Upper lobe of left lung (tissue), 6 donors: Measurements from ENCODE around the gene RTTN. TPM values are rescaled to one million over a fixed set of nuclear protein-coding genes. Genes with fewer than 3 reads are reported as not detected.
A peak's percentile ranks its signal among the peaks of the same experiment; 100 is the strongest.

Experiments used
- ATAC-seq, 2 donors: fragments of 200-7000 bp; cut with Tn5 transposase; one replicate each; pipeline ENCODE4 v1.9.1; 2022; ENCODE audit warnings: mild to moderate bottlenecking in 2 of 2, moderate library complexity in 2 of 2; ENCODE audit not compliant: low FRiP score in 2 of 2
- DNase-seq, 2 donors: peaks; one replicate each; pipeline ENCODE4 v3.0.0-alpha.2; 2019 to 2020
- H3K27ac ChIP-seq, 4 donors: fragments of 200-600 bp; sonication (generic); one replicate each; pipeline ENCODE4 v1.5.1; 2016 to 2019
- H3K27me3 ChIP-seq, 4 donors: fragments of 200-600 bp; sonication (generic); one replicate each; pipeline ENCODE4 v1.5.1; 2017 to 2019
- H3K36me3 ChIP-seq, 4 donors: fragments of 200-600 bp; sonication (generic); one replicate each; pipeline ENCODE4 v1.5.1; 2016 to 2019
- H3K4me1 ChIP-seq, 4 donors: fragments of 200-600 bp; sonication (generic); one replicate each; pipeline ENCODE4 v1.5.1; 2018 to 2019
- H3K4me3 ChIP-seq, 4 donors: fragments of 200-600 bp; sonication (generic); one replicate each; pipeline ENCODE4 v1.5.1; 2017 to 2019; ENCODE audit warnings: mild to moderate bottlenecking in 2 of 4, moderate library complexity in 1 of 4
- H3K9me3 ChIP-seq, 4 donors: fragments of 200-600 bp; sonication (generic); one replicate each; pipeline ENCODE4 v1.5.1; 2018 to 2019
- EP300 ChIP-seq, 4 donors: sonication (generic); formaldehyde crosslinking; IDR thresholded peaks; one replicate each; pipeline ENCODE4 v1.5.1; 2017; ENCODE audit warnings: antibody characterized with exemption in 4 of 4, control low read depth in 2 of 4
- POLR2A ChIP-seq, 4 donors: fragments of 450-650 bp; IDR thresholded peaks; one replicate each; pipeline ENCODE4 v1.5.1; 2016 to 2017; ENCODE audit warnings: antibody characterized with exemption in 4 of 4, mild to moderate bottlenecking in 2 of 4
- POLR2AphosphoS5 ChIP-seq, 2 donors: sonication (generic); formaldehyde crosslinking; IDR thresholded peaks; one replicate each; pipeline ENCODE4 v1.5.1; 2017; ENCODE audit warnings: antibody characterized with exemption in 2 of 2
- whole genome bisulfite sequencing, 2 donors: methylation state at CpG; one replicate each; pipeline ENCODE4 v1.1.5; 2017 to 2018; 5-methylcytosine and 5-hydroxymethylcytosine counted together
- total RNA-seq, 6 donors: library from RNA; depleted of rRNA in 4 of 6; stranded (reverse); fragments of >200 nt in 4 of 6; gene quantifications; one replicate each; pipeline versions ENCODE4 v1.1.0 to v1.2.1, GENCODE V29; 2016 to 2021
- TF ChIP-seq, protein P1 (sequence below), 6 experiments: fragments of 450-650 bp in 4 of 6; fragments of 200-600 bp in 2 of 6; sonication (generic) in 2 of 6; IDR thresholded peaks; one replicate each; pipeline ENCODE4 v1.5.1; 2016 to 2019; ENCODE audit warnings: antibody characterized with exemption in 6 of 6
- donor health status: DM: no; HTN: no; CAD: no; lungs with moderate emphysema.
- donor health status: DM: no; HTN: yes; CAD: no; lungs with severe emphysema.

Gene RTTN
- total RNA-seq, 6 donors from 2014 or later: 8.3 to 32.9 (median 12.5) TPM

DNA sequence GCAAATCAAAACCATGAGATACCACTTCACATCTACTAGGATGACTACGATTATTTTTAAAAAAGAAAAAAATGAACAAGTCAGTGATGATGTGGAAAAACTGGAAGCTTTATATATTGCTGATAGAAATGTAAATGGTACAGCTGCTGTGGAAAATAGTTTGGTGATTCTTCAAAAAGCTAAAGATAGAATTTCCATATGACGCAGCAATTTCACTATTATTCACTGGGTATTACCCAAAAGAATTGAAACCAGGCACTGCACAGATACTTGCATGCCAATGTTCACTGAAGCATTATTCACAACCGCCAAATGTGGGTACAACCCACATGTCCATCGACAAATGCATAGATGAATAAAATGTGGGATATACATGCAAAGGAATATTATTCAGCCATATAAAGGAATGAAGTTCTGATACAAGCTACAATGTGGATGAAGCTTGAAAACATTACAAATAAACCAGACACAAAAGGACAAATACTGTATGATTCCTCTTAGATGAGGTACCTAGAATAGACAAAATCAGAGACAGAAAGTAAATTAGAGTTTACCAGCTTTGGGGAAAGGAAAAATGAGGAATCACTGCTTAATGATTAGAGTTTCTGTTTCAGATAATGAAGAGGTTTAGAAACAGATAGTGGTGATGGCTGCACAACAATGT is 11.1 kb downstream of the RTTN start:
- no peaks in the 10 kb centered on the region for H3K27me3 ChIP-seq
- H3K36me3 ChIP-seq: peaks cover 0 to 59% (median 6%) of the 10 kb centered on the region in 4 donors
- TF ChIP-seq POLR2A (IDR thresholded peaks at IDR 0.05) (no peak), POLR2AphosphoS5 (IDR thresholded peaks at IDR 0.05) (no peak), EP300 (IDR thresholded peaks at IDR 0.05) (no peak)
- TF ChIP-seq, protein P1, sequence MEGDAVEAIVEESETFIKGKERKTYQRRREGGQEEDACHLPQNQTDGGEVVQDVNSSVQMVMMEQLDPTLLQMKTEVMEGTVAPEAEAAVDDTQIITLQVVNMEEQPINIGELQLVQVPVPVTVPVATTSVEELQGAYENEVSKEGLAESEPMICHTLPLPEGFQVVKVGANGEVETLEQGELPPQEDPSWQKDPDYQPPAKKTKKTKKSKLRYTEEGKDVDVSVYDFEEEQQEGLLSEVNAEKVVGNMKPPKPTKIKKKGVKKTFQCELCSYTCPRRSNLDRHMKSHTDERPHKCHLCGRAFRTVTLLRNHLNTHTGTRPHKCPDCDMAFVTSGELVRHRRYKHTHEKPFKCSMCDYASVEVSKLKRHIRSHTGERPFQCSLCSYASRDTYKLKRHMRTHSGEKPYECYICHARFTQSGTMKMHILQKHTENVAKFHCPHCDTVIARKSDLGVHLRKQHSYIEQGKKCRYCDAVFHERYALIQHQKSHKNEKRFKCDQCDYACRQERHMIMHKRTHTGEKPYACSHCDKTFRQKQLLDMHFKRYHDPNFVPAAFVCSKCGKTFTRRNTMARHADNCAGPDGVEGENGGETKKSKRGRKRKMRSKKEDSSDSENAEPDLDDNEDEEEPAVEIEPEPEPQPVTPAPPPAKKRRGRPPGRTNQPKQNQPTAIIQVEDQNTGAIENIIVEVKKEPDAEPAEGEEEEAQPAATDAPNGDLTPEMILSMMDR (IDR thresholded peaks at IDR 0.05): no peak
- no peak overlapping the region for H3K27ac ChIP-seq
- no peaks in the 10 kb centered on the region for H3K9me3 ChIP-seq
- H3K4me1 ChIP-seq: peaks cover 0 to 6% (median 0%) of the 10 kb centered on the region in 4 donors
- no peak for ATAC-seq
- no peak overlapping the region for H3K4me3 ChIP-seq
- 80 to 91% methylated on average over 4 of the region's 4 CpGs for WGBS, 2 donors
- no peak for DNase-seq

DNA sequence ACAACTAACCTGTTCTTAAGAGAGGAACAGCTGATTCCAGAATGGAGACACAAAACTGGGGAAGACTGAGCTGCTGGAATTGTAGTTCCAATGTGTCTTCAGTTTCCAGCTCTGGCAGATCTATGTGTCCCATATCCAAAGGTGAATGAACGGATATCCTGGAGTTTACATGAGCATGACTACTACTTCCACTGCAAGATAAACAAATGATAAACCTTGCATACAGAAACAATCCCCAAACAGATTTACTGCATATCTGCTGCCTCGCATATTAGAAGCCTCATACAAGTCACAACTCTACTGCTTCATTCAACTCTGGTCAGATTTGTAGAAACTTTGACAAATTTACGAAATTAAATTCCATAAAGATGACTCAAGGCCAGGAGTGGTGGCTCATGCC is 15.0 kb downstream of the RTTN start:
- TF ChIP-seq POLR2A (IDR thresholded peaks at IDR 0.05): no peak
- TF ChIP-seq POLR2AphosphoS5 (IDR thresholded peaks at IDR 0.05): no peak
- TF ChIP-seq EP300 (IDR thresholded peaks at IDR 0.05): peak in 1 of 4 donors; percentile 41
- DNase-seq (no peak), ATAC-seq (no peak)
- H3K4me3 ChIP-seq: no peak overlapping the region
- H3K4me1 ChIP-seq: peaks cover 0 to 6% (median 0%) of the 10 kb centered on the region in 4 donors
- H3K27ac ChIP-seq: no peak overlapping the region
- 60 to 71% methylated on average over 3 of the region's 3 CpGs for WGBS, 2 donors
- H3K27me3 ChIP-seq: no peaks in the 10 kb centered on the region
- H3K36me3 ChIP-seq: peaks cover 0 to 47% (median 4%) of the 10 kb centered on the region in 4 donors
- no peaks in the 10 kb centered on the region for H3K9me3 ChIP-seq

DNA sequence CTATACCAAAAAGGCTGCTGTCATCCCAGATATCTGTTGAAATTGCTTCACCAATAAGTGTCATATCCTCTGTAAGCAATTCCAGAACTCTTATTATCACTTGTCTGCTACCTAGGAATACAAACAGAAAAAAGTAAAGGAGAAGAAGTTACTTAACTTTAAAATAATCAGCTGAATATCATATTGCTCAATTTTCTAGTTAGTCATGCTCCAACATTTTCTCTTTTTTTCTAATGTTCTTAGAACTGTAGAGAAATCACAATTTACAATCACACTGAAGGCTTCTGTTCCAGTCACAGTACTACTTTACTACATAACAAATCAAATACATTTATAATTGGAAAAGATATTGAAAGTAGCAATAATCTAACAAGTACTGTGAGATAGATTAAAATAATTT is 17.4 kb downstream of the RTTN start:
- H3K9me3 ChIP-seq: no peaks in the 10 kb centered on the region
- no peak overlapping the region for H3K4me3 ChIP-seq
- H3K27ac ChIP-seq: no peak overlapping the region
- no peaks in the 10 kb centered on the region for H3K27me3 ChIP-seq
- peaks cover 0 to 33% (median 4%) of the 10 kb centered on the region in 4 donors for H3K36me3 ChIP-seq
- ATAC-seq: no peak
- H3K4me1 ChIP-seq: peaks cover 0 to 6% (median 0%) of the 10 kb centered on the region in 4 donors
- no peak for DNase-seq
- TF ChIP-seq POLR2A (IDR thresholded peaks at IDR 0.05) (no peak), POLR2AphosphoS5 (IDR thresholded peaks at IDR 0.05) (no peak), EP300 (IDR thresholded peaks at IDR 0.05) (no peak)
- TF ChIP-seq, protein P1 (IDR thresholded peaks at IDR 0.05): no peak

DNA sequence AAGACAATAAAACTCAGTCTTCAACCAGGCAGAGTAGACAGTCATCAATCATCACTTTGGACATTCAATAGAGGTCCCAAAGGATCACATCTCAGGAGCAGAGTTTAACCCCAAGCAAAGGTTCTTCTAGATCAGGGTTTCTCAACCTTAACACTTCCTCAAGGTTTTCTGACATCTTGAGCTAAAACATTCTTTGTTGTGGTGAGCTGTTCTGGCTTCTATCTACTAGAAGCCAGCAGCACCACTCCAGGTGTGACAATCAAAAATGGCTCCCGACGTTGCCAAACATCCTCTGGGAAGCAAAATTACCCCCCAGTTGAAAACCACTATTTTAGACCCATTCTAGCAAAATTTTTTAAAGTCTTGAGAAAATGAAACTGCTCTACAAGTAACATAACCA is 22.0 kb downstream of the RTTN start:
- Histone ChIP-seq H3K27ac (no peak overlapping the region), H3K4me3 (no peak overlapping the region), H3K27me3 (no peaks in the 10 kb centered on the region), H3K4me1 (no peaks in the 10 kb centered on the region), H3K9me3 (no peaks in the 10 kb centered on the region), H3K36me3 (peaks cover 0 to 15% (median 4%) of the 10 kb centered on the region in 4 donors)
- WGBS, 2 donors: 95% methylated on average over 2 of the region's 2 CpGs
- TF ChIP-seq EP300 (IDR thresholded peaks at IDR 0.05): no peak
- TF ChIP-seq POLR2AphosphoS5 (IDR thresholded peaks at IDR 0.05): no peak
- TF ChIP-seq, protein P1 (IDR thresholded peaks at IDR 0.05): no peak
- no peak for TF ChIP-seq POLR2A (IDR thresholded peaks at IDR 0.05)
- ATAC-seq: no peak
- DNase-seq: no peak

DNA sequence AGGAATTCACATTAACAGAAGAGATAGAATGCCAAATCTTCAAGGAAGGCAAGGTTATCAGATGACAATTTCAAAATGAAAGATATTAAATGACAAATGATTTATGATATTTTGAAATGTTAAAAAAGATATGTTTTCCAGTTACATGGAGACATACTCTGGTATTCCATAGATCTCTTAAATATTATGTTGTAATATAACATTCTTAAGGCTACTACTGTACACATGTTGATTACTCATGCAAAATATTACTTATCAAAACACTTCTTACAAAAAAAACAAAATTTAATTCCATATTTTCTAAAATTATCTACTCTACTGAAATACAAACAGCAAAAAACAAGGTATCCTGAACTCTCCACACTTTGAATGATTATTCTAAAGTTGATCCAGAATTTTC is 22.9 kb downstream of the RTTN start:
- no peak for ATAC-seq
- Histone ChIP-seq H3K9me3 (no peaks in the 10 kb centered on the region), H3K27ac (no peak overlapping the region)

More for the DNA sequence above, 22.9 kb downstream of the RTTN start:
- H3K4me1 ChIP-seq: no peaks in the 10 kb centered on the region
- TF ChIP-seq POLR2AphosphoS5 (IDR thresholded peaks at IDR 0.05): no peak
- no peak for TF ChIP-seq POLR2A (IDR thresholded peaks at IDR 0.05)
- TF ChIP-seq EP300 (IDR thresholded peaks at IDR 0.05): no peak
- TF ChIP-seq, protein P1 (IDR thresholded peaks at IDR 0.05): no peak
- no peaks in the 10 kb centered on the region for H3K27me3 ChIP-seq
- no peak for DNase-seq
- H3K4me3 ChIP-seq: no peak overlapping the region
- H3K36me3 ChIP-seq: peaks cover 0 to 10% (median 3%) of the 10 kb centered on the region in 4 donors
